ENCODE data around the gene ABI1. TPM values are rescaled to one million over a fixed set of nuclear protein-coding genes. Genes with fewer than 3 reads are reported as not detected.

ABI1 gene
- total and polyA plus RNA-seq, 2 donors (not counting 1 experiment from before 2014, with no cell fraction given), result 37.8 to 80.5 TPM

- Mint-ChIP-seq H3K4me1 (peaks cover 89% of the 10 kb centered on the region), H3K27me3 (no peaks in the 10 kb centered on the region), H3K9me3 (ENCODE audit: insufficient read depth) (no peaks in the 10 kb centered on the region), H3K27ac (peak overlapping the region; percentile 42), H3K4me3 (peak overlapping the region; percentile 66)
- H3K4me3 ChIP-seq (ENCODE audit: control extremely low read depth in 1 of 5, extremely low read depth in 1 of 5, insufficient read depth in 1 of 5, low read depth in 2 of 5, low read length in 4 of 5), result no peak overlapping the region
- no CpG with 5 or more reads among the region's 3 CpGs for WGBS (ENCODE audit: insufficient coverage)
- ChIA-PET CTCF (interaction anchor here (1.0 kb wide), 2 partner anchors 59 to 75 kb away, joined by 3 to 4 read pairs; partner anchors contain the start of gene ABI1), POLR2A (no interaction called here)
- DNase-seq, result no peak
- H3K27ac ChIP-seq (ENCODE audit: low read length in 2 of 2), result peak overlapping the region; percentile 17 to 81
- H3K79me2 ChIP-seq (ENCODE audit: control insufficient read depth, insufficient read depth, low read length), result peaks cover 100% of the 10 kb centered on the region
- TF ChIP-seq EZH2 (IDR thresholded peaks at IDR 0.05; ENCODE audit: borderline replicate concordance, insufficient read depth, low read depth, low read length, poor library complexity, severe bottlenecking), result no peak
- H3K27me3 ChIP-seq (replicated peaks in 1 of 4; ENCODE audit: control extremely low read depth in 1 of 4, control insufficient read depth in 3 of 4, insufficient read depth in 4 of 4, low read length in 3 of 4), result no peaks in the 10 kb centered on the region
- H3K9me3 ChIP-seq (ENCODE audit: control extremely low read depth in 1 of 3, control insufficient read depth in 2 of 3, insufficient read depth in 1 of 3, low read length in 2 of 3), result peaks cover 0 to 5% (median 0%) of the 10 kb centered on the region in 3 donors
- intact Hi-C loops (cut with micrococcal nuclease), result no loop called here
- H2AFZ ChIP-seq (ENCODE audit: insufficient read depth, low read depth, low read length, poor library complexity, severe bottlenecking), result no peak overlapping the region
- H3K4me1 ChIP-seq (ENCODE audit: control insufficient read depth in 2 of 2, insufficient read depth in 2 of 2, low read length in 2 of 2), result peaks cover 82 to 89% of the 10 kb centered on the region in 2 donors
- H3K36me3 ChIP-seq (replicated peaks in 1 of 2; ENCODE audit: control extremely low read depth in 1 of 2, control insufficient read depth in 1 of 2, extremely low read depth in 1 of 2, insufficient read depth in 2 of 2, low read length in 1 of 2), result peaks cover 0 to 2% of the 10 kb centered on the region in 2 experiments
- H3K9ac ChIP-seq (ENCODE audit: low read length), result no peak overlapping the region
- no peak for ATAC-seq (ENCODE audit: low read depth)
- peaks cover 28% of the 10 kb centered on the region for H4K20me1 ChIP-seq (ENCODE audit: control insufficient read depth, insufficient read depth, low read length, poor library complexity, severe bottlenecking)
- peak overlapping the region; percentile 71 for H3K4me2 ChIP-seq (replicated peaks; ENCODE audit: low read depth, low read length, poor library complexity, severe bottlenecking)
These were observed 58.9 kb downstream of the ABI1 start for GRCh38 chr10:26801831-26802230.

DNA sequence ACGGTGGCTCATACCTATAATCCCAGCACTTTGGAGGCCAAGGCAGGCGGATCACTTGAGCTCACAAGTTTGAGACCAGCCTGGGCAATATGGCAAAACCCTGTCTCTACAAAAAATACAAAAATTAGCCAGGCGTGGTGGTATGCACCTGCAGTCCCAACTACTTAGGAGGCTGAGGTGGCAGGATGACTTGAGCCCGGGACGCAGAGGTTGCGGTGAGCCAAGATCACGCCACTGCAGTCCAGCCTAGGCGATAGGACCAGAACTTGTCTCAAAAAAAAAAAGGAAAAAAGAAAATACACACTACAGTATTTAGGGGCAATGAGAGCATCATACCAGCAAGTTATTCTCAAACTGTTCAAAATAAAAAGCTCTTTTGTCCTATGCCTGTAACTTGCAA lies 59.5 kb downstream of the ABI1 start:
- Histone ChIP-seq H3K9ac (ENCODE audit: low read length) (no peak overlapping the region), H3K9me3 (ENCODE audit: control extremely low read depth in 1 of 3, control insufficient read depth in 2 of 3, insufficient read depth in 1 of 3, low read length in 2 of 3) (peaks cover 0 to 5% (median 0%) of the 10 kb centered on the region in 3 donors), H3K36me3 (replicated peaks in 1 of 2; ENCODE audit: control extremely low read depth in 1 of 2, control insufficient read depth in 1 of 2, extremely low read depth in 1 of 2, insufficient read depth in 2 of 2, low read length in 1 of 2) (peaks cover 2 to 3% of the 10 kb centered on the region in 2 experiments), H3K4me2 (replicated peaks; ENCODE audit: low read depth, low read length, poor library complexity, severe bottlenecking) (peak overlapping the region; percentile 71), H2AFZ (ENCODE audit: insufficient read depth, low read depth, low read length, poor library complexity, severe bottlenecking) (no peak overlapping the region), H4K20me1 (ENCODE audit: control insufficient read depth, insufficient read depth, low read length, poor library complexity, severe bottlenecking) (peaks cover 28% of the 10 kb centered on the region), H3K27me3 (replicated peaks in 1 of 4; ENCODE audit: control extremely low read depth in 1 of 4, control insufficient read depth in 3 of 4, insufficient read depth in 4 of 4, low read length in 3 of 4) (no peaks in the 10 kb centered on the region), H3K79me2 (ENCODE audit: control insufficient read depth, insufficient read depth, low read length) (peaks cover 100% of the 10 kb centered on the region), H3K4me3 (ENCODE audit: control extremely low read depth in 1 of 5, extremely low read depth in 1 of 5, insufficient read depth in 1 of 5, low read depth in 2 of 5, low read length in 4 of 5) (no peak overlapping the region), H3K27ac (ENCODE audit: low read length in 2 of 2) (peak overlapping the region; percentile 67 to 81), H3K4me1 (ENCODE audit: control insufficient read depth in 2 of 2, insufficient read depth in 2 of 2, low read length in 2 of 2) (peaks cover 83 to 89% of the 10 kb centered on the region in 2 donors)
- no peak for TF ChIP-seq EZH2 (IDR thresholded peaks at IDR 0.05; ENCODE audit: borderline replicate concordance, insufficient read depth, low read depth, low read length, poor library complexity, severe bottlenecking)
- TF ChIP-seq, protein P1, sequence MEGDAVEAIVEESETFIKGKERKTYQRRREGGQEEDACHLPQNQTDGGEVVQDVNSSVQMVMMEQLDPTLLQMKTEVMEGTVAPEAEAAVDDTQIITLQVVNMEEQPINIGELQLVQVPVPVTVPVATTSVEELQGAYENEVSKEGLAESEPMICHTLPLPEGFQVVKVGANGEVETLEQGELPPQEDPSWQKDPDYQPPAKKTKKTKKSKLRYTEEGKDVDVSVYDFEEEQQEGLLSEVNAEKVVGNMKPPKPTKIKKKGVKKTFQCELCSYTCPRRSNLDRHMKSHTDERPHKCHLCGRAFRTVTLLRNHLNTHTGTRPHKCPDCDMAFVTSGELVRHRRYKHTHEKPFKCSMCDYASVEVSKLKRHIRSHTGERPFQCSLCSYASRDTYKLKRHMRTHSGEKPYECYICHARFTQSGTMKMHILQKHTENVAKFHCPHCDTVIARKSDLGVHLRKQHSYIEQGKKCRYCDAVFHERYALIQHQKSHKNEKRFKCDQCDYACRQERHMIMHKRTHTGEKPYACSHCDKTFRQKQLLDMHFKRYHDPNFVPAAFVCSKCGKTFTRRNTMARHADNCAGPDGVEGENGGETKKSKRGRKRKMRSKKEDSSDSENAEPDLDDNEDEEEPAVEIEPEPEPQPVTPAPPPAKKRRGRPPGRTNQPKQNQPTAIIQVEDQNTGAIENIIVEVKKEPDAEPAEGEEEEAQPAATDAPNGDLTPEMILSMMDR (IDR thresholded peaks at IDR 0.05), result no peak
- H3K4me3 Mint-ChIP-seq, result peak overlapping the region; percentile 66
- DNase-seq (no peak), ATAC-seq (ENCODE audit: low read depth) (no peak)
- H3K9me3 Mint-ChIP-seq (ENCODE audit: insufficient read depth), result no peaks in the 10 kb centered on the region
- peak overlapping the region; percentile 85 for H3K27ac Mint-ChIP-seq
- H3K4me1 Mint-ChIP-seq, result peaks cover 87% of the 10 kb centered on the region
- CTCF ChIA-PET, result interaction anchor here (1.0 kb wide), 2 partner anchors 60 to 75 kb away, joined by 3 to 4 read pairs; partner anchors contain the start of gene ABI1
- intact Hi-C loops (cut with micrococcal nuclease), result no loop called here
- POLR2A ChIA-PET, result no interaction called here
- H3K27me3 Mint-ChIP-seq, result no peaks in the 10 kb centered on the region
- 59% methylated on average over 6 of the region's 8 CpGs for WGBS (ENCODE audit: insufficient coverage)

Data from B cell (primary cell).